ENCODE measurements around the gene PLXDC1.

PLXDC1 gene

GRCh38 chr17:39110435-39111136 is 40.9 kb downstream of the PLXDC1 start:
- no peaks in the 10 kb centered on the region for H3K9me3 ChIP-seq (replicated peaks; ENCODE audit: insufficient read depth, low read length)
- no peak for DNase-seq
- H3K79me2 ChIP-seq (ENCODE audit: low read length) = no peaks in the 10 kb centered on the region
- no peaks in the 10 kb centered on the region for H3F3A ChIP-seq (ENCODE audit: insufficient read depth, low read length)
- H2AFZ ChIP-seq (ENCODE audit: low read length) = no peak overlapping the region
- TF ChIP-seq CTCF (IDR thresholded peaks at IDR 0.05; ENCODE audit: low read length) (no peak), EZH2phosphoT487 (IDR thresholded peaks at IDR 0.05; ENCODE audit: low read length) (no peak), EZH2 (optimal IDR thresholded peaks at IDR 0.05; ENCODE audit: low read depth, low read length) (no peak)
- H3K27ac ChIP-seq (ENCODE audit: low read length) = no peak overlapping the region
- no peak overlapping the region for H3K9ac ChIP-seq (ENCODE audit: low read length)
- peaks cover 24% of the 10 kb centered on the region for H3K27me3 ChIP-seq (replicated peaks; ENCODE audit: insufficient read depth, low read length)
- H3K4me2 ChIP-seq (ENCODE audit: low read depth, low read length) = no peak overlapping the region
- no peaks in the 10 kb centered on the region for H3K4me1 ChIP-seq (ENCODE audit: low read length)
- no peak overlapping the region for H3K4me3 ChIP-seq (ENCODE audit: low read length)
- no peaks in the 10 kb centered on the region for H4K20me1 ChIP-seq (ENCODE audit: insufficient read depth, low read length)
- no peaks in the 10 kb centered on the region for H3K36me3 ChIP-seq (replicated peaks; ENCODE audit: insufficient read depth, low read length)
- H3K9me2 ChIP-seq (replicated peaks; ENCODE audit: insufficient read depth, low read length) = no peaks in the 10 kb centered on the region

- Histone ChIP-seq H3K9me2 (replicated peaks; ENCODE audit: insufficient read depth, low read length) (no peaks in the 10 kb centered on the region), H3K79me2 (ENCODE audit: low read length) (no peaks in the 10 kb centered on the region), H3K9ac (ENCODE audit: low read length) (no peak overlapping the region), H3K4me3 (ENCODE audit: low read length) (no peak overlapping the region), H3K36me3 (replicated peaks; ENCODE audit: insufficient read depth, low read length) (no peaks in the 10 kb centered on the region), H3K9me3 (replicated peaks; ENCODE audit: insufficient read depth, low read length) (no peaks in the 10 kb centered on the region), H3K27me3 (replicated peaks; ENCODE audit: insufficient read depth, low read length) (peaks cover 24% of the 10 kb centered on the region), H2AFZ (ENCODE audit: low read length) (no peak overlapping the region), H3K27ac (ENCODE audit: low read length) (no peak overlapping the region), H4K20me1 (ENCODE audit: insufficient read depth, low read length) (no peaks in the 10 kb centered on the region), H3K4me2 (ENCODE audit: low read depth, low read length) (no peak overlapping the region), H3F3A (ENCODE audit: insufficient read depth, low read length) (no peaks in the 10 kb centered on the region), H3K4me1 (ENCODE audit: low read length) (no peaks in the 10 kb centered on the region)
- no peak for DNase-seq
- TF ChIP-seq EZH2 (optimal IDR thresholded peaks at IDR 0.05; ENCODE audit: low read depth, low read length) (no peak), CTCF (IDR thresholded peaks at IDR 0.05; ENCODE audit: low read length) (no peak), EZH2phosphoT487 (IDR thresholded peaks at IDR 0.05; ENCODE audit: low read length) (no peak)
Measured at GRCh38 chr17:39108461-39109375, 42.7 kb downstream of the PLXDC1 start.

- Histone ChIP-seq H3K27ac (ENCODE audit: low read length) (no peak overlapping the region), H2AFZ (ENCODE audit: low read length) (no peak overlapping the region), H3K9ac (ENCODE audit: low read length) (no peak overlapping the region), H3K4me3 (ENCODE audit: low read length) (no peak overlapping the region), H3F3A (ENCODE audit: insufficient read depth, low read length) (no peaks in the 10 kb centered on the region), H4K20me1 (ENCODE audit: insufficient read depth, low read length) (no peaks in the 10 kb centered on the region), H3K4me2 (ENCODE audit: low read depth, low read length) (no peak overlapping the region), H3K79me2 (ENCODE audit: low read length) (no peaks in the 10 kb centered on the region), H3K27me3 (replicated peaks; ENCODE audit: insufficient read depth, low read length) (peaks cover 24% of the 10 kb centered on the region), H3K36me3 (replicated peaks; ENCODE audit: insufficient read depth, low read length) (no peaks in the 10 kb centered on the region), H3K9me2 (replicated peaks; ENCODE audit: insufficient read depth, low read length) (no peaks in the 10 kb centered on the region), H3K4me1 (ENCODE audit: low read length) (no peaks in the 10 kb centered on the region), H3K9me3 (replicated peaks; ENCODE audit: insufficient read depth, low read length) (no peaks in the 10 kb centered on the region)
- TF ChIP-seq CTCF (IDR thresholded peaks at IDR 0.05; ENCODE audit: low read length) = no peak
- no peak for TF ChIP-seq EZH2 (optimal IDR thresholded peaks at IDR 0.05; ENCODE audit: low read depth, low read length)
- TF ChIP-seq EZH2phosphoT487 (IDR thresholded peaks at IDR 0.05; ENCODE audit: low read length) = no peak
- no peak for DNase-seq
Measured at GRCh38 chr17:39107973-39108372, 43.5 kb downstream of the PLXDC1 start.
